ENCODE measurements around the gene MFAP3L. TPM values are rescaled to one million over a fixed set of nuclear protein-coding genes. Genes with fewer than 3 reads are reported as not detected.

The MFAP3L gene
- polyA plus RNA-seq, 3 donors = 0.01 to 0.18 TPM; not detected in 1

DNA sequence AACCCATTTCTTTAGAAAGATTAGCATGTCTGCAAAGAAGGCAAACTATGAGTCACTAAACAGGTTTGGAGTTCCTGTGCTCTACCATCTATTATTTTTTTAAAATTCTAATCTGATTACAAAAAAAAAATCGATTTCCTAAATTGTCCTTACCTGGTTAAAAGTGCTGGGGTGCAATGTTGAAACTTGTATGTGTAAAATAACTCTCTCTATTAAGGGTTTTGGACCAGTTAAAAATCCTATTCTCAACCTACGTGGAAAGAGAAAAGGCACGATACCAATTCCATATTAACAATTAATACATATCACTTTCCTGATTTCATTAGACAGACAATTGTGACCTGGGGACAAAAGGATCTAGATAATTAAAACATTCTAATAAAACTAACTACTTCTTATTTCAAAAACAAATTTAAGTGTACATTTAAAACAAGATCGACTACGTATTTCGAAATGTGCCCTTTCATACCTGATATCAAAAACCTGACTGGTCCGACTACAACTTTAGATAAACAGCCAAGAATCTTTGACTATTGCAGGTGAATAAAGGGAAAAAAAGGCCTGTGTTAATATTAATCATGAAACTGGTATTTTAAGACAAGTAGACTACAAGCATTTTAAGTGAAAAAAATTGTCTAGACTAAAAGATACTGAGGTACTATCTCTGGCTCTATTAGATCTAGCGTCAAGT lies 42.4 kb upstream of the MFAP3L start:
- peaks cover 5 to 9% (median 6%) of the 10 kb centered on the region in 3 donors for H3K27me3 Mint-ChIP-seq (ENCODE audit: low read depth in 3 of 3)
- no peak overlapping the region for H3K4me2 ChIP-seq (replicated peaks; ENCODE audit: extremely low read depth, low read length, poor library complexity, severe bottlenecking)

DNA sequence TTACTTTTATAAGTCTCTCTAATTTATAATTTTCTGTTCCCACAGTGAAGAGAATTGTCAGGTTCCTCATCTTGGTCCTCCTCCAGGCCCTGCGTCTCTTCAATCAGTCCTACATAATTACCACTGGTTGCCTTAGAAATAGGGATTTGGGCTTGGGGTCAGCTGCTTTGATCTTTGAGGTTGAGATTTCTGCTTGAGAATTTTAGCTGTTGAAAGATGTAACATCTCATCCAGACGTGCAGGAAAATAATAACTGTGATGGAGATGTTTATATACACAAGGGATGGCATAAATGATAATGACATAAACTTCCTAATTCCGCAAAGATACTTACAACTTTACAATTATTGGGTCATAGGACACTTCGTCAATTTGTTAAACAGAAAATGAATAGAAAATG lies 33.2 kb upstream of the MFAP3L start:
- Histone ChIP-seq H3K36me3 (replicated peaks in 1 of 2; ENCODE audit: control insufficient read depth in 1 of 2, insufficient read depth in 2 of 2, low read length in 2 of 2) (no peaks in the 10 kb centered on the region), H3K9me3 (replicated peaks in 1 of 2; ENCODE audit: control insufficient read depth in 1 of 2, insufficient read depth in 1 of 2, low read length in 2 of 2) (no peaks in the 10 kb centered on the region), H3K27ac (ENCODE audit: low read depth in 1 of 2, low read length in 2 of 2) (no peak overlapping the region), H3K4me2 (replicated peaks; ENCODE audit: extremely low read depth, low read length, poor library complexity, severe bottlenecking) (no peak overlapping the region), H2AFZ (ENCODE audit: insufficient read depth, low read depth, low read length, poor library complexity, severe bottlenecking) (no peak overlapping the region), H3K9ac (ENCODE audit: insufficient read depth, low read length, poor library complexity, severe bottlenecking) (no peak overlapping the region), H3K27me3 (ENCODE audit: control insufficient read depth in 2 of 2, insufficient read depth in 2 of 2, low read length in 2 of 2) (no peaks in the 10 kb centered on the region), H3K4me3 (replicated peaks in 1 of 3; ENCODE audit: low read depth in 2 of 3, low read length in 3 of 3) (no peak overlapping the region), H4K20me1 (ENCODE audit: insufficient read depth, low read length) (no peaks in the 10 kb centered on the region), H3K79me2 (ENCODE audit: insufficient read depth, low read length) (no peaks in the 10 kb centered on the region), H3K4me1 (ENCODE audit: control insufficient read depth in 1 of 2, insufficient read depth in 2 of 2, low read length in 2 of 2) (no peaks in the 10 kb centered on the region)
- Mint-ChIP-seq H3K4me3 (no peak overlapping the region), H3K9me3 (no peaks in the 10 kb centered on the region), H3K36me3 (no peaks in the 10 kb centered on the region), H3K27ac (no peak overlapping the region), H3K4me1 (no peaks in the 10 kb centered on the region), H3K27me3 (ENCODE audit: low read depth in 3 of 3) (peaks cover 0 to 4% (median 1%) of the 10 kb centered on the region in 3 donors)
- intact Hi-C loops (cut with micrococcal nuclease) = no loop called here
- whole genome bisulfite sequencing (ENCODE audit: insufficient coverage) = no CpG with 5 or more reads among the region's 4 CpGs
- no peak for DNase-seq
- TF ChIP-seq, protein P1, sequence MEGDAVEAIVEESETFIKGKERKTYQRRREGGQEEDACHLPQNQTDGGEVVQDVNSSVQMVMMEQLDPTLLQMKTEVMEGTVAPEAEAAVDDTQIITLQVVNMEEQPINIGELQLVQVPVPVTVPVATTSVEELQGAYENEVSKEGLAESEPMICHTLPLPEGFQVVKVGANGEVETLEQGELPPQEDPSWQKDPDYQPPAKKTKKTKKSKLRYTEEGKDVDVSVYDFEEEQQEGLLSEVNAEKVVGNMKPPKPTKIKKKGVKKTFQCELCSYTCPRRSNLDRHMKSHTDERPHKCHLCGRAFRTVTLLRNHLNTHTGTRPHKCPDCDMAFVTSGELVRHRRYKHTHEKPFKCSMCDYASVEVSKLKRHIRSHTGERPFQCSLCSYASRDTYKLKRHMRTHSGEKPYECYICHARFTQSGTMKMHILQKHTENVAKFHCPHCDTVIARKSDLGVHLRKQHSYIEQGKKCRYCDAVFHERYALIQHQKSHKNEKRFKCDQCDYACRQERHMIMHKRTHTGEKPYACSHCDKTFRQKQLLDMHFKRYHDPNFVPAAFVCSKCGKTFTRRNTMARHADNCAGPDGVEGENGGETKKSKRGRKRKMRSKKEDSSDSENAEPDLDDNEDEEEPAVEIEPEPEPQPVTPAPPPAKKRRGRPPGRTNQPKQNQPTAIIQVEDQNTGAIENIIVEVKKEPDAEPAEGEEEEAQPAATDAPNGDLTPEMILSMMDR (IDR thresholded peaks at IDR 0.05) = no peak

More for the DNA sequence above, 42.4 kb upstream of the MFAP3L start:
- Histone ChIP-seq H2AFZ (ENCODE audit: insufficient read depth, low read depth, low read length, poor library complexity, severe bottlenecking) (no peak overlapping the region), H3K4me3 (replicated peaks in 1 of 3; ENCODE audit: low read depth in 2 of 3, low read length in 3 of 3) (no peak overlapping the region), H4K20me1 (ENCODE audit: insufficient read depth, low read length) (no peaks in the 10 kb centered on the region), H3K36me3 (replicated peaks in 1 of 2; ENCODE audit: control insufficient read depth in 1 of 2, insufficient read depth in 2 of 2, low read length in 2 of 2) (no peaks in the 10 kb centered on the region), H3K27me3 (ENCODE audit: control insufficient read depth in 2 of 2, insufficient read depth in 2 of 2, low read length in 2 of 2) (peaks cover 0 to 5% of the 10 kb centered on the region in 2 donors), H3K4me1 (ENCODE audit: control insufficient read depth in 1 of 2, insufficient read depth in 2 of 2, low read length in 2 of 2) (no peaks in the 10 kb centered on the region), H3K27ac (ENCODE audit: low read depth in 1 of 2, low read length in 2 of 2) (no peak overlapping the region), H3K9ac (ENCODE audit: insufficient read depth, low read length, poor library complexity, severe bottlenecking) (no peak overlapping the region), H3K9me3 (replicated peaks in 1 of 2; ENCODE audit: control insufficient read depth in 1 of 2, insufficient read depth in 1 of 2, low read length in 2 of 2) (no peaks in the 10 kb centered on the region), H3K79me2 (ENCODE audit: insufficient read depth, low read length) (no peaks in the 10 kb centered on the region)
- Mint-ChIP-seq H3K4me1 (no peaks in the 10 kb centered on the region), H3K9me3 (no peaks in the 10 kb centered on the region), H3K36me3 (no peaks in the 10 kb centered on the region), H3K4me3 (no peak overlapping the region), H3K27ac (no peak overlapping the region)
- intact Hi-C loops (cut with micrococcal nuclease) = no loop called here
- TF ChIP-seq, protein P1 (IDR thresholded peaks at IDR 0.05) = no peak
- no peak for DNase-seq
- 100% methylated on average over 1 of the region's 8 CpGs for WGBS (ENCODE audit: insufficient coverage)
